HCT116 (cell line): ENCODE measurements around the gene WNT9A. TPM values are rescaled to one million over a fixed set of nuclear protein-coding genes. Genes with fewer than 3 reads are reported as not detected.

Experiments
- ATAC-seq: fragments of 200-7000 bp; cut with Tn5 transposase; 2 replicates; pipeline ENCODE4 v1.9.1; 2020; ENCODE audit warnings: mild to moderate bottlenecking, moderate library complexity
- BruUV-seq: library from RNA; stranded (reverse); fragments of 400-500 nt; replicated peaks from 2 replicates; lab custom pipeline; 2021; lab: Mats Ljungman, UMichigan
- CTCF ChIA-PET: fragments of 300-600 bp; sonication (Branson Sonifier 250); formaldehyde crosslinking; loops from one replicate; lab custom pipeline; 2021; ENCODE audit warnings: antibody characterized with exemption; lab: Charles Lee
- POLR2A ChIA-PET: fragments of 300-600, 350-600 bp; sonication (Branson Sonifier 250); formaldehyde crosslinking; loops from one replicate; lab custom pipeline; 2021; ENCODE audit warnings: antibody characterized with exemption; lab: Charles Lee
- RAD21 ChIA-PET, 2 experiments: fragments of 300-600 bp; sonication (Branson Sonifier 250); formaldehyde crosslinking; loops; one replicate each; lab custom pipeline; 2023; ENCODE audit warnings: low total read pairs in 2 of 2; ENCODE audit not compliant: uncharacterized antibody in 2 of 2, unreplicated experiment in 2 of 2, low non-redundant PET in 1 of 2; lab: Charles Lee
- DNase-seq: peaks from one replicate; pipeline ENCODE4 v3.0.0-alpha.2; 2010; ENCODE audit warnings: low read depth, low spot score
- H2AFZ ChIP-seq: fragments of 200-600 bp; shearing (Covaris generic), sonication (generic); 2 replicates; pipeline ENCODE4 v1.6.1; 2017; ENCODE audit warnings: low read depth, mixed run types, mixed read lengths, antibody characterized with exemption, low read length; ENCODE audit not compliant: poor library complexity, severe bottlenecking
- H3K27ac ChIP-seq: 2 replicates; pipeline ENCODE4 v1.5.1; 2012; ENCODE audit warnings: low read depth, low read length
- H3K27me3 ChIP-seq: fragments of 200-600 bp; sonication (generic); 2 replicates; pipeline ENCODE4 v1.6.1; 2016; ENCODE audit warnings: mixed run types, low read length, mixed read lengths; ENCODE audit not compliant: insufficient read depth
- H3K36me3 ChIP-seq, 2 experiments: fragments of 200-500 bp in 1 of 2; fragments of 200-600 bp in 1 of 2; sonication (Bioruptor generic) in 1 of 2; sonication (generic) in 1 of 2; 2 replicates each; pipeline versions ENCODE4 v1.5.1 to v1.6.1; 2014 to 2016; ENCODE audit warnings: low read length in 2 of 2, inconsistent platforms in 1 of 2, mixed read lengths in 1 of 2, mixed run types in 1 of 2; ENCODE audit not compliant: insufficient read depth in 2 of 2, control insufficient read depth in 1 of 2
- H3K4me1 ChIP-seq, 2 experiments: fragments of 200-600 bp in 1 of 2; sonication (generic) in 1 of 2; 2 replicates each; pipeline versions ENCODE4 v1.5.1 to v1.6.1; 2012 to 2017; ENCODE audit warnings: low read length in 2 of 2, inconsistent platforms in 1 of 2, mild to moderate bottlenecking in 1 of 2, mixed read lengths in 1 of 2, mixed run types in 1 of 2, moderate library complexity in 1 of 2; ENCODE audit not compliant: insufficient read depth in 2 of 2, control insufficient read depth in 1 of 2
- H3K4me2 ChIP-seq: fragments of 200-600 bp; sonication (generic); 2 replicates; pipeline ENCODE4 v1.6.1; 2017; ENCODE audit warnings: mixed run types, low read length, mixed read lengths
- H3K4me3 ChIP-seq, 2 experiments: fragments of 200-600 bp in 1 of 2; sonication (generic) in 1 of 2; replicated peaks in 1 of 2; 2 replicates each; pipeline ENCODE4 v1.5.1; 2011 to 2016; ENCODE audit warnings: low read length in 2 of 2, control low read depth in 1 of 2, low read depth in 1 of 2, mild to moderate bottlenecking in 1 of 2, mixed read lengths in 1 of 2, mixed run types in 1 of 2
- H3K79me2 ChIP-seq: fragments of 200-600 bp; sonication (generic); 2 replicates; pipeline ENCODE4 v1.6.1; 2017; ENCODE audit warnings: mild to moderate bottlenecking, mixed run types, low read length, moderate library complexity, mixed read lengths; ENCODE audit not compliant: insufficient read depth
- H3K9ac ChIP-seq: fragments of 200-600 bp; sonication (generic); 2 replicates; pipeline ENCODE4 v1.6.1; 2016; ENCODE audit warnings: low read length, mixed read lengths
- H3K9me2 ChIP-seq: fragments of 200-600 bp; sonication (generic), shearing (Covaris generic); 2 replicates; pipeline ENCODE4 v1.6.1; 2017; ENCODE audit warnings: mixed run types, mild to moderate bottlenecking, moderate library complexity; ENCODE audit not compliant: insufficient read depth
- H3K9me3 ChIP-seq, 2 experiments: fragments of 200-500 bp in 1 of 2; fragments of 200-600 bp in 1 of 2; sonication (Bioruptor generic) in 1 of 2; sonication (generic) in 1 of 2; 2 replicates each; pipeline ENCODE4 v1.6.1; 2014 to 2017; ENCODE audit warnings: low read length in 2 of 2, mixed read lengths in 2 of 2, inconsistent platforms in 1 of 2, low read depth in 1 of 2, mild to moderate bottlenecking in 1 of 2, mixed run types in 1 of 2, moderate library complexity in 1 of 2; ENCODE audit not compliant: control insufficient read depth in 1 of 2, insufficient read depth in 1 of 2
- H4K20me1 ChIP-seq: fragments of 200-600 bp; sonication (generic), shearing (Covaris generic); 2 replicates; pipeline ENCODE4 v1.6.1; 2017; ENCODE audit warnings: mixed run types, mild to moderate bottlenecking, moderate library complexity; ENCODE audit not compliant: insufficient read depth
- CEBPB ChIP-seq: IDR thresholded peaks from 2 replicates; pipeline ENCODE4 v1.6.1; 2012; ENCODE audit warnings: low read depth
- CTCF ChIP-seq, 3 experiments: fragments of 200-600 bp in 1 of 3; sonication (generic) in 1 of 3; IDR thresholded peaks in 2 of 3; conservative IDR thresholded peaks in 1 of 3; 2 replicates each; pipeline ENCODE4 v1.5.1; 2012 to 2017; ENCODE audit warnings: low read depth in 2 of 3, low read length in 2 of 3, antibody characterized with exemption in 1 of 3, borderline replicate concordance in 1 of 3, control low read depth in 1 of 3, mild to moderate bottlenecking in 1 of 3, mixed read lengths in 1 of 3, mixed run types in 1 of 3, moderate library complexity in 1 of 3; ENCODE audit not compliant: insufficient read depth in 1 of 3
- ELF1 ChIP-seq: IDR thresholded peaks from 2 replicates; pipeline ENCODE4 v1.6.1; 2012; ENCODE audit warnings: low read depth, borderline replicate concordance
- EZH2 ChIP-seq: fragments of 200-600 bp; sonication (generic); IDR thresholded peaks from 2 replicates; pipeline ENCODE4 v1.6.1; 2017; ENCODE audit warnings: antibody characterized with exemption, mixed run types
- EZH2phosphoT487 ChIP-seq: fragments of 200-600 bp; IDR thresholded peaks from 2 replicates; pipeline ENCODE4 v1.6.1; 2018; ENCODE audit warnings: antibody characterized with exemption, borderline replicate concordance
- FOSL1 ChIP-seq: IDR thresholded peaks from 2 replicates; pipeline ENCODE4 v1.6.1; 2012; ENCODE audit warnings: low read depth
- JUND ChIP-seq: IDR thresholded peaks from 2 replicates; pipeline ENCODE4 v1.6.1; 2012
- POLR2A ChIP-seq: IDR thresholded peaks from 2 replicates; pipeline ENCODE4 v1.7.0; 2011; ENCODE audit warnings: borderline replicate concordance; ENCODE audit not compliant: insufficient read depth, insufficient read length; ENCODE audit errors: extremely low read depth
- POLR2AphosphoS5 ChIP-seq: IDR thresholded peaks from 2 replicates; pipeline ENCODE4 v1.6.1; 2011; ENCODE audit warnings: mild to moderate bottlenecking, low read depth, low read length, moderate library complexity
- RAD21 ChIP-seq: IDR thresholded peaks from 2 replicates; pipeline ENCODE4 v1.6.1; 2012; ENCODE audit warnings: low read depth, mild to moderate bottlenecking
- TCF7L2 ChIP-seq: IDR thresholded peaks from 2 replicates; pipeline ENCODE4 v1.7.0; 2011; ENCODE audit warnings: borderline replicate concordance, inconsistent platforms; ENCODE audit not compliant: insufficient read depth, insufficient read length; ENCODE audit errors: extremely low read depth
- YY1 ChIP-seq: IDR thresholded peaks from 2 replicates; pipeline ENCODE4 v1.6.1; 2011; ENCODE audit warnings: low read length, low read depth, moderate library complexity, mild to moderate bottlenecking; ENCODE audit not compliant: insufficient replicate concordance; ENCODE audit errors: extremely low read depth
- ZFX ChIP-seq: fragments of 450-650 bp; IDR thresholded peaks from 2 replicates; pipeline ENCODE4 v1.6.1; 2017
- intact Hi-C: fragments of 100-400 bp; cut with micrococcal nuclease; formaldehyde crosslinking; loops from 2 replicates; pipeline ENCODE4 v1.10.0; 2022
- total RNA-seq: library from RNA; stranded (reverse); gene quantifications from one replicate; pipeline ENCODE4 v1.2.1, GENCODE V29; 2021; ENCODE audit not compliant: unreplicated experiment
- TF ChIP-seq, protein P1 (sequence below): IDR thresholded peaks from 2 replicates; pipeline ENCODE4 v1.6.1; 2012; ENCODE audit warnings: low read depth
- TF ChIP-seq, protein P2 (sequence below): IDR thresholded peaks from 2 replicates; pipeline ENCODE4 v1.6.1; 2012
- TF ChIP-seq, protein P3 (sequence below): IDR thresholded peaks from 2 replicates; pipeline ENCODE4 v1.6.1; 2012

WNT9A gene
- total RNA-seq, 1 experiment from 2014 or later = 5.6 TPM

DNA sequence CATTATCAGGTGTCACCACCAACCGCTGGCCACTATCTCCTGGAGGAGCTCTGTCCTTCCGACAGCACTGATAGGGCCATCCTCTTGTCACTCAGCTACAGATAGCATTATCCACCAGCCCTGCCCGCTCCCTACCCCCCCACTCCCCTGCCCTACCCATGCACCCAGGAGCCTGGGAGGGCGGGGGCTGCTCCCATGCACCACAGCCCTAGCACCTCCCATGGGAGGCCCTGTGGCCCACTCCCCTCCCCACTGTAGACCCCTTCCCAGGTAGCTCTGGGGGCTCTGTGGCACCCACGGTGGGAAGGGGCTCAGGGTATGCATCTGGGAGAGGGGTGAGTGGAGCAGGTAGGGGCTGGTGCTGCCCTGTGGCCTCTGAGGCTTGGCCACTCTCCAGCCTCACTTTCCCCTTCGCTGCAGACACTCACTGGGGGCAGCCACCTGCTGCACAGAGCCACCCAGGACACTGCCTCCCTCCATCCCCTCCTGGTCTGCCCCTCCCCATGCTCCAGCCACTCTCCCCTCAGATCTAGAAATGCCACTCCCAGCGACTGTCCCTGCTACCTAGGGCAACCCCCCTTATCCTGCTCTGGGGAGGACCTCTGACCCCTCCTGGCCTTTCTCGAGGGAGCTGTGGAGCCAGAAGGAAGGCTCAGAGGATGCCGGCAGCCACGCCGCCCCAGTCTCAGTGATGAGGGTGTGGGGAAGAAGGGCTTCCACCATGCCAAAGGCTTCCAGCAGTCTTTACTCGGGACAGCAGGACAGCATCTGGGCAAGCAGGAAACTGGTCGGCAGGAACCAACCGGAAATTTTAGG lies 58.5 kb downstream of the WNT9A start (continued):
- TF ChIP-seq YY1 (no peak), ZFX (no peak), EZH2 (no peak), POLR2A (no peak)
- TF ChIP-seq, all 23 proteins: peak for 0

DNA sequence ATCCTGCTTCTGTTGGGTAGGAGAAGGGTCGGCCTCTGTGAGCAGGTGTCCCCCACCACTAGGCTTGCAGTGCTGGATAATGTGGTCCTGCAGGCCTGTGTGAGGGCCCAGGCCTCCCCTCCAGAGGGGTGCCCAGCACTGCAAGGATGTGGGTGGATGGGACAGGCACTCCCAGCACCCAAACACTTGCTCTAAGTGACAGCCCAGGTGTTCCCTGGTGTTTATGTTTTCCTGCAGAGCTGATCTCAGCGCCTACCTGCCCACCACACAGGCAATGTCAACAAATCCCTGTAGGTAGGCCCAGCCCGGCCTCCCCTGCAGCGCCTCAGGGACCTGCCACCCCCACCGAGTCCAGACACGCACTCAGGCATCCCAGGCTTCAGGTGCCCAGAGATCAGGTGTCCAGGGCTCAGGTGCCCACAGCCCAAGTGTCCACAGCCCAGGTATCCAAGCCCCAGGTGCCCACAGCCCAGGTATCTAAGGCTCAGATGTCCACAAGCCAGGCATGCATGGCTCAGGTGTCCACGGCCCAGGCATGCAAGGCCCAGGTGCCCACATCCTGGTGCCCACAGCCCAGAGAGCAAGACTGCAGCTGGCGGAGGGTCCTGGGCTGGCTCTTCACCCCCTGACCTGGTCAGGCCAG lies 59.2 kb downstream of the WNT9A start:
- Histone ChIP-seq H3K36me3 (no peaks in the 10 kb centered on the region), H3K9ac (no peak overlapping the region), H3K4me2 (no peak overlapping the region), H2AFZ (no peak overlapping the region), H3K9me3 (no peaks in the 10 kb centered on the region), H3K79me2 (no peaks in the 10 kb centered on the region), H3K27ac (no peak overlapping the region), H3K4me1 (peaks cover 10 to 31% of the 10 kb centered on the region in 2 experiments), H3K27me3 (no peaks in the 10 kb centered on the region), H3K4me3 (no peak overlapping the region), H4K20me1 (no peaks in the 10 kb centered on the region), H3K9me2 (no peaks in the 10 kb centered on the region)
- DNase-seq = no peak
- ChIA-PET POLR2A (no interaction called here), RAD21 (no interaction called here), CTCF (no interaction called here)
- no peak for ATAC-seq
- TF ChIP-seq FOSL1 (no peak), CTCF (IDR thresholded peaks at IDR 0.05 in 2 of 3, conservative IDR thresholded peaks at IDR 0.05 in 1 of 3; ENCODE audit: borderline replicate concordance in 1 of 3, insufficient read depth in 1 of 3, low read depth in 2 of 3, low read length in 2 of 3) (no peak), EZH2 (no peak), TCF7L2 (no peak), RAD21 (no peak), CEBPB (no peak), EZH2phosphoT487 (no peak), JUND (no peak), ELF1 (no peak), POLR2AphosphoS5 (no peak)
- TF ChIP-seq, protein P1, sequence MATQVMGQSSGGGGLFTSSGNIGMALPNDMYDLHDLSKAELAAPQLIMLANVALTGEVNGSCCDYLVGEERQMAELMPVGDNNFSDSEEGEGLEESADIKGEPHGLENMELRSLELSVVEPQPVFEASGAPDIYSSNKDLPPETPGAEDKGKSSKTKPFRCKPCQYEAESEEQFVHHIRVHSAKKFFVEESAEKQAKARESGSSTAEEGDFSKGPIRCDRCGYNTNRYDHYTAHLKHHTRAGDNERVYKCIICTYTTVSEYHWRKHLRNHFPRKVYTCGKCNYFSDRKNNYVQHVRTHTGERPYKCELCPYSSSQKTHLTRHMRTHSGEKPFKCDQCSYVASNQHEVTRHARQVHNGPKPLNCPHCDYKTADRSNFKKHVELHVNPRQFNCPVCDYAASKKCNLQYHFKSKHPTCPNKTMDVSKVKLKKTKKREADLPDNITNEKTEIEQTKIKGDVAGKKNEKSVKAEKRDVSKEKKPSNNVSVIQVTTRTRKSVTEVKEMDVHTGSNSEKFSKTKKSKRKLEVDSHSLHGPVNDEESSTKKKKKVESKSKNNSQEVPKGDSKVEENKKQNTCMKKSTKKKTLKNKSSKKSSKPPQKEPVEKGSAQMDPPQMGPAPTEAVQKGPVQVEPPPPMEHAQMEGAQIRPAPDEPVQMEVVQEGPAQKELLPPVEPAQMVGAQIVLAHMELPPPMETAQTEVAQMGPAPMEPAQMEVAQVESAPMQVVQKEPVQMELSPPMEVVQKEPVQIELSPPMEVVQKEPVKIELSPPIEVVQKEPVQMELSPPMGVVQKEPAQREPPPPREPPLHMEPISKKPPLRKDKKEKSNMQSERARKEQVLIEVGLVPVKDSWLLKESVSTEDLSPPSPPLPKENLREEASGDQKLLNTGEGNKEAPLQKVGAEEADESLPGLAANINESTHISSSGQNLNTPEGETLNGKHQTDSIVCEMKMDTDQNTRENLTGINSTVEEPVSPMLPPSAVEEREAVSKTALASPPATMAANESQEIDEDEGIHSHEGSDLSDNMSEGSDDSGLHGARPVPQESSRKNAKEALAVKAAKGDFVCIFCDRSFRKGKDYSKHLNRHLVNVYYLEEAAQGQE = no peak
- TF ChIP-seq, protein P2, sequence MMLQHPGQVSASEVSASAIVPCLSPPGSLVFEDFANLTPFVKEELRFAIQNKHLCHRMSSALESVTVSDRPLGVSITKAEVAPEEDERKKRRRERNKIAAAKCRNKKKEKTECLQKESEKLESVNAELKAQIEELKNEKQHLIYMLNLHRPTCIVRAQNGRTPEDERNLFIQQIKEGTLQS = no peak
- TF ChIP-seq, protein P3, sequence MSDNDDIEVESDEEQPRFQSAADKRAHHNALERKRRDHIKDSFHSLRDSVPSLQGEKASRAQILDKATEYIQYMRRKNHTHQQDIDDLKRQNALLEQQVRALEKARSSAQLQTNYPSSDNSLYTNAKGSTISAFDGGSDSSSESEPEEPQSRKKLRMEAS = no peak
- BruUV-seq = no TSS peak
- intact Hi-C loops = no loop called here
